ENCODE data around the gene KCNH8. TPM values are rescaled to one million over a fixed set of nuclear protein-coding genes. Genes with fewer than 3 reads are reported as not detected.

The KCNH8 gene
- total and polyA plus RNA-seq, 10 of the 15 experiments (the other 5 are each of a cell fraction or from before 2014, with no cell fraction given): under 0.01 to 0.18 (median 0.07) TPM; not detected in 2

DNA sequence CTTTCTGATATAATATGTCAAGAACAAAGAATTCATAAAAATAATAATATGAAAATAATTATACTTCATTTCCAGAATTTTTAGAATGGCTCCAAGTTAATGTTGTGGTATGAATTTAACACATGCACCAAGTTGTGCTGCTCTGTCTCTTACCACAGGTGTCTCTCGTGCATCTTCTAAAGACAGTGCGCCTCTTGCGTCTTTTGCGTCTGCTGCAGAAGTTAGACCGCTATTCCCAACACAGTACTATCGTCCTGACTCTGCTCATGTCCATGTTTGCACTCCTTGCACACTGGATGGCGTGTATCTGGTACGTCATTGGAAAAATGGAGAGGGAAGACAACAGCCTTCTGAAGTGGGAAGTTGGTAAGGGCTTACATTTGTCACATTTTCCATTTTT, 246.6 kb downstream of the KCNH8 start:
- intact Hi-C loops (cut with micrococcal nuclease; ENCODE audit: unreplicated experiment): no loop called here
- ATAC-seq: no peak
- CTCF ChIA-PET: no interaction called here

More for the DNA sequence above, 246.6 kb downstream of the KCNH8 start:
- FAIRE-seq (no peak), DNase-seq (ENCODE audit: low read depth, low spot score) (no peak)
- no peak overlapping the region for H2AFZ ChIP-seq (ENCODE audit: control insufficient read depth, low read depth, low read length)
- no TSS peak for BruUV-seq (replicated peaks)
- H3K36me3 ChIP-seq (ENCODE audit: control insufficient read depth in 2 of 2, insufficient read depth in 2 of 2, low read length in 1 of 2): no peaks in the 10 kb centered on the region
- RAD21 ChIA-PET (ENCODE audit: unreplicated experiment): no interaction called here
- TF ChIP-seq SMC3 (IDR thresholded peaks at IDR 0.05; ENCODE audit: borderline replicate concordance, low read length) (no peak), POLR2AphosphoS5 (IDR thresholded peaks at IDR 0.05; ENCODE audit: low read length) (no peak), CHD1 (IDR thresholded peaks at IDR 0.05; ENCODE audit: low read depth, low read length) (no peak), BCL11A (IDR thresholded peaks at IDR 0.05; ENCODE audit: low read depth, low read length) (no peak), PAX5 (IDR thresholded peaks at IDR 0.05; ENCODE audit: borderline replicate concordance, low read depth, low read length) (no peak), ZNF24 (IDR thresholded peaks at IDR 0.05) (no peak), CHD4 (IDR thresholded peaks at IDR 0.05) (no peak), EP300 (IDR thresholded peaks at IDR 0.05; ENCODE audit: borderline replicate concordance in 1 of 2, control insufficient read depth in 1 of 2, low read depth in 2 of 2, low read length in 2 of 2) (no peak), PAX8 (IDR thresholded peaks at IDR 0.05) (no peak)
- TF ChIP-seq, protein P1, sequence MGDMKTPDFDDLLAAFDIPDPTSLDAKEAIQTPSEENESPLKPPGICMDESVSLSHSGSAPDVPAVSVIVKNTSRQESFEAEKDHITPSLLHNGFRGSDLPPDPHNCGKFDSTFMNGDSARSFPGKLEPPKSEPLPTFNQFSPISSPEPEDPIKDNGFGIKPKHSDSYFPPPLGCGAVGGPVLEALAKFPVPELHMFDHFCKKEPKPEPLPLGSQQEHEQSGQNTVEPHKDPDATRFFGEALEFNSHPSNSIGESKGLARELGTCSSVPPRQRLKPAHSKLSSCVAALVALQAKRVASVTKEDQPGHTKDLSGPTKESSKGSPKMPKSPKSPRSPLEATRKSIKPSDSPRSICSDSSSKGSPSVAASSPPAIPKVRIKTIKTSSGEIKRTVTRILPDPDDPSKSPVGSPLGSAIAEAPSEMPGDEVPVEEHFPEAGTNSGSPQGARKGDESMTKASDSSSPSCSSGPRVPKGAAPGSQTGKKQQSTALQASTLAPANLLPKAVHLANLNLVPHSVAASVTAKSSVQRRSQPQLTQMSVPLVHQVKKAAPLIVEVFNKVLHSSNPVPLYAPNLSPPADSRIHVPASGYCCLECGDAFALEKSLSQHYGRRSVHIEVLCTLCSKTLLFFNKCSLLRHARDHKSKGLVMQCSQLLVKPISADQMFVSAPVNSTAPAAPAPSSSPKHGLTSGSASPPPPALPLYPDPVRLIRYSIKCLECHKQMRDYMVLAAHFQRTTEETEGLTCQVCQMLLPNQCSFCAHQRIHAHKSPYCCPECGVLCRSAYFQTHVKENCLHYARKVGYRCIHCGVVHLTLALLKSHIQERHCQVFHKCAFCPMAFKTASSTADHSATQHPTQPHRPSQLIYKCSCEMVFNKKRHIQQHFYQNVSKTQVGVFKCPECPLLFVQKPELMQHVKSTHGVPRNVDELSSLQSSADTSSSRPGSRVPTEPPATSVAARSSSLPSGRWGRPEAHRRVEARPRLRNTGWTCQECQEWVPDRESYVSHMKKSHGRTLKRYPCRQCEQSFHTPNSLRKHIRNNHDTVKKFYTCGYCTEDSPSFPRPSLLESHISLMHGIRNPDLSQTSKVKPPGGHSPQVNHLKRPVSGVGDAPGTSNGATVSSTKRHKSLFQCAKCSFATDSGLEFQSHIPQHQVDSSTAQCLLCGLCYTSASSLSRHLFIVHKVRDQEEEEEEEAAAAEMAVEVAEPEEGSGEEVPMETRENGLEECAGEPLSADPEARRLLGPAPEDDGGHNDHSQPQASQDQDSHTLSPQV (IDR thresholded peaks at IDR 0.05): no peak
- no peak overlapping the region for H3K4me2 ChIP-seq (ENCODE audit: control insufficient read depth, insufficient read depth)
- H4K20me1 ChIP-seq (ENCODE audit: control insufficient read depth, insufficient read depth): no peaks in the 10 kb centered on the region
- H3K27ac ChIP-seq (ENCODE audit: control insufficient read depth, insufficient read depth): no peak overlapping the region
- no peaks in the 10 kb centered on the region; the same call in 1 of the 2 replicates for H3K4me1 ChIP-seq (ENCODE audit: control insufficient read depth, insufficient read depth, low read length)
- no peak overlapping the region for H3K9ac ChIP-seq (ENCODE audit: control insufficient read depth, insufficient read depth, low read length)
- SMC1A ChIA-PET (ENCODE audit: uncharacterized antibody, unreplicated experiment): no interaction called here
- POLR2A ChIA-PET: no interaction called here
- no peaks in the 10 kb centered on the region for H3K9me3 ChIP-seq (replicated peaks; ENCODE audit: control insufficient read depth, insufficient read depth, low read length)
- 87% methylated on average over 8 of the region's 8 CpGs for WGBS (ENCODE audit: insufficient coverage, insufficient replicate concordance, low lambda C conversion rate, missing lambda C conversion rate)
- H3K4me3 ChIP-seq: no peak overlapping the region
- in situ Hi-C loops (cut with MboI): no loop called here
- no peaks in the 10 kb centered on the region for H3K27me3 ChIP-seq (replicated peaks in 1 of 2; ENCODE audit: control insufficient read depth in 2 of 2, insufficient read depth in 2 of 2, low read length in 1 of 2)
- H3K79me2 ChIP-seq (ENCODE audit: control insufficient read depth, insufficient read depth, low read length): no peaks in the 10 kb centered on the region
